HepG2 (cell line): ENCODE results near the gene DUS1L. TPM values are rescaled to one million over a fixed set of nuclear protein-coding genes. Genes with fewer than 3 reads are reported as not detected.
A peak's percentile ranks its signal among the peaks of the same experiment; 100 is the strongest.

ENCODE experiments used
- ATAC-seq: fragments of 200-7000 bp; cut with Tn5 transposase; 3 replicates; pipeline ENCODE4 v1.9.1; 2020; ENCODE audit warnings: mild to moderate bottlenecking, moderate library complexity
- BruUV-seq: library from RNA; stranded (reverse); fragments of 400-500 nt; replicated peaks from 2 replicates; lab custom pipeline; 2021; lab: Mats Ljungman, UMichigan
- CTCF ChIA-PET: fragments of 300-600 bp; formaldehyde crosslinking; extraction: SDS; loops from one replicate; lab custom pipeline; 2021; ENCODE audit warnings: low total read pairs, inconsistent platforms, low intra/inter-chr PET ratio; lab: Yijun Ruan, JAX
- POLR2A ChIA-PET: fragments of 350-600 bp; sonication (Branson Sonifier 250); formaldehyde crosslinking; loops from one replicate; lab custom pipeline; 2020; ENCODE audit warnings: antibody characterized with exemption, inconsistent platforms; lab: Yijun Ruan, JAX
- DNase-seq: peaks from one replicate; pipeline ENCODE4 v3.0.0-alpha.2; 2015; ENCODE audit warnings: low spot score
- FAIRE-seq: peaks from 3 replicates; lab custom pipeline; 2011; peaks lifted over from hg19 to GRCh38; lab: Jason Lieb, UNC
- H2AFZ ChIP-seq: one replicate; pipeline ENCODE4 v1.6.1; 2011; ENCODE audit warnings: low read length, inconsistent platforms
- H3K27ac ChIP-seq: fragments of 300-600 bp; 3 replicates; pipeline ENCODE4 v1.8.0; 2011; ENCODE audit warnings: mixed run types, mild to moderate bottlenecking, mixed read lengths, low read length, inconsistent platforms; ENCODE audit not compliant: insufficient read depth; ENCODE audit errors: extremely low read length
- H3K27me3 ChIP-seq, 2 experiments: fragments of 200-600 bp in 1 of 2; 2 replicates in 1 of 2; 3 replicates in 1 of 2; pipeline versions ENCODE4 v1.6.0 to v1.8.0; 2011; ENCODE audit warnings: low read length in 2 of 2, mild to moderate bottlenecking in 2 of 2, moderate library complexity in 2 of 2, inconsistent platforms in 1 of 2; ENCODE audit not compliant: insufficient read depth in 2 of 2, control insufficient read depth in 1 of 2
- H3K36me3 ChIP-seq, 2 experiments: fragments of 200-600 bp in 1 of 2; replicated peaks in 1 of 2; 2 replicates in 1 of 2; 3 replicates in 1 of 2; pipeline versions ENCODE4 v1.5.1 to v1.8.0; 2011; ENCODE audit warnings: low read length in 2 of 2, inconsistent platforms in 1 of 2; ENCODE audit not compliant: insufficient read depth in 2 of 2, control insufficient read depth in 1 of 2
- H3K4me1 ChIP-seq: 2 replicates; pipeline ENCODE4 v1.5.1; 2012; ENCODE audit warnings: low read length, inconsistent platforms; ENCODE audit not compliant: insufficient read depth
- H3K4me2 ChIP-seq: 2 replicates; pipeline ENCODE4 v1.6.0; 2011; ENCODE audit warnings: low read depth, low read length, inconsistent platforms
- H3K4me3 ChIP-seq, 3 experiments: fragments of 200-600 bp in 1 of 3; sonication (generic), shearing (Covaris generic) in 1 of 3; replicated peaks in 1 of 3; 2 replicates each; pipeline ENCODE4 v1.5.1; 2011 to 2016; ENCODE audit warnings: low read length in 3 of 3, inconsistent platforms in 2 of 3, low read depth in 2 of 3, mild to moderate bottlenecking in 2 of 3, control low read depth in 1 of 3, mixed read lengths in 1 of 3; ENCODE audit not compliant: insufficient read depth in 1 of 3
- H3K79me2 ChIP-seq: one replicate; pipeline ENCODE4 v1.6.1; 2011; ENCODE audit warnings: low read length, inconsistent platforms; ENCODE audit not compliant: insufficient read depth
- H3K9ac ChIP-seq: 2 replicates; pipeline ENCODE4 v1.6.0; 2011; ENCODE audit warnings: mild to moderate bottlenecking, low read depth, low read length, inconsistent platforms; ENCODE audit not compliant: insufficient read depth
- H3K9me3 ChIP-seq: 2 replicates; pipeline ENCODE4 v1.5.1; 2012; ENCODE audit warnings: mild to moderate bottlenecking, low read length
- H4K20me1 ChIP-seq: 2 replicates; pipeline ENCODE4 v1.6.0; 2011; ENCODE audit warnings: inconsistent platforms, mild to moderate bottlenecking, low read length, moderate library complexity; ENCODE audit not compliant: insufficient read depth
- AGO2 ChIP-seq: fragments of 200-400 bp; formaldehyde crosslinking; optimal IDR thresholded peaks from 2 replicates; pipeline ENCODE3; 2017; ENCODE audit warnings: mild to moderate bottlenecking, low read depth, low read length, moderate library complexity
- HNRNPL ChIP-seq: fragments of 200-400 bp; formaldehyde crosslinking; IDR thresholded peaks from 2 replicates; pipeline ENCODE4 v1.6.1; 2017; ENCODE audit warnings: mild to moderate bottlenecking, low read depth, low read length
- KDM5A ChIP-seq: fragments of 200-600 bp; sonication (generic); IDR thresholded peaks from 2 replicates; pipeline ENCODE4 v1.7.0; 2018; ENCODE audit warnings: antibody characterized with exemption, mild to moderate bottlenecking, low read length, borderline replicate concordance
- LCORL ChIP-seq, 2 experiments: fragments of 450-650 bp in 1 of 2; sonication (generic) in 1 of 2; formaldehyde crosslinking in 1 of 2; IDR thresholded peaks; 2 replicates each; pipeline versions ENCODE4 v1.5.0 to v1.6.1; 2017 to 2020; ENCODE audit warnings: antibody characterized with exemption in 1 of 2, missing genetic modification reagents in 1 of 2
- RBFOX2 ChIP-seq: fragments of 200-400 bp; formaldehyde crosslinking; IDR thresholded peaks from 2 replicates; pipeline ENCODE4 v1.6.1; 2017; ENCODE audit warnings: low read depth, mild to moderate bottlenecking, low read length
- ZNF530 ChIP-seq: sonication (generic); formaldehyde crosslinking; IDR thresholded peaks from 2 replicates; pipeline ENCODE4 v1.5.0; 2020; ENCODE audit warnings: low read depth, mild to moderate bottlenecking, missing genetic modification reagents
- ZNF605 ChIP-seq: sonication (generic); formaldehyde crosslinking; IDR thresholded peaks from 2 replicates; pipeline ENCODE4 v1.8.0; 2022; ENCODE audit warnings: mild to moderate bottlenecking, missing genetic modification reagents
- ZNF768 ChIP-seq: sonication (generic); formaldehyde crosslinking; IDR thresholded peaks from 2 replicates; pipeline ENCODE4 v1.4.0; 2020; ENCODE audit warnings: missing genetic modification reagents
- whole genome bisulfite sequencing: methylation state at CpG from one replicate; pipeline ENCODE4 v1.1.6; 2017; ENCODE audit warnings: low lambda C conversion rate; 5-methylcytosine and 5-hydroxymethylcytosine counted together
- in situ Hi-C: cut with HindIII; loops from 2 replicates; pipeline ENCODE4 v1.10.0; 2017; ENCODE audit warnings: low pct_unique_long_range_greater_than_20kb; ENCODE audit not compliant: extremely low pct_ligation_motif_present
- intact Hi-C: fragments of 100-400 bp; cut with micrococcal nuclease; formaldehyde crosslinking; loops from one replicate; pipeline ENCODE4 v1.10.0; 2022; ENCODE audit not compliant: unreplicated experiment
- polyA plus RNA-seq, 8 experiments: library from polyadenylated mRNA; depleted of rRNA in 3 of 8; stranded (reverse) in 7 of 8; unstranded in 1 of 8; fragments of >200 nt; fragmentation: Illumina TruSeq in 4 of 8; extraction: Trizol in 4 of 8; gene quantifications; 2 replicates each; pipeline versions ENCODE4 v1.2.1 to v1.2.3, GENCODE V29; 2011 to 2016; ENCODE audit warnings: low read depth in 4 of 8, missing spikeins in 1 of 8, mixed read lengths in 1 of 8; ENCODE audit not compliant: insufficient read depth in 1 of 8
- total RNA-seq, 5 experiments: library from RNA; depleted of rRNA; stranded (reverse); fragments of >200 nt; fragmentation: Illumina TruSeq; extraction: Trizol; gene quantifications; 2 replicates each; pipeline ENCODE4 v1.2.3, GENCODE V29; 2016; ENCODE audit warnings: low read depth in 1 of 5

The DUS1L gene
- total and polyA plus RNA-seq, 2 of the 13 experiments (the other 11 are each of a cell fraction or from before 2014, with no cell fraction given): 81.0 to 109 TPM

GRCh38 chr17:82047379-82047778 is 18.2 kb downstream of the DUS1L start:
- Histone ChIP-seq H3K79me2 (peaks cover 23% of the 10 kb centered on the region), H3K9me3 (no peaks in the 10 kb centered on the region), H3K27ac (no peak overlapping the region), H3K27me3 (no peaks in the 10 kb centered on the region; a peak in 2 of 5 replicates), H3K9ac (no peak overlapping the region), H4K20me1 (no peaks in the 10 kb centered on the region), H3K36me3 (peaks cover 8 to 29% of the 10 kb centered on the region in 2 experiments; a peak in 4 of 5 replicates), H2AFZ (no peak overlapping the region), H3K4me1 (peaks cover 39% of the 10 kb centered on the region), H3K4me3 (no peak overlapping the region), H3K4me2 (no peak overlapping the region)
- FAIRE-seq (no peak), DNase-seq (no peak), ATAC-seq (no peak)
- CTCF ChIA-PET: no interaction called here
- in situ Hi-C loops (no loop called here), intact Hi-C loops (no loop called here)
- 95% methylated on average over 24 of the region's 24 CpGs for WGBS
- no peak for TF ChIP-seq ZNF605 (CRISPR knock-in tag)
- peak; percentile 22; the same call in 1 of the 2 replicates for TF ChIP-seq ZNF768 (CRISPR knock-in tag)
- peak; percentile 18 for TF ChIP-seq AGO2
- peak; percentile 58 for TF ChIP-seq RBFOX2
- TF ChIP-seq HNRNPL: 0 out of 2 replicates have a peak, but pooled peaks have one; percentile 20
- no peak for TF ChIP-seq ZNF530 (CRISPR knock-in tag)
- no peak for TF ChIP-seq KDM5A
- POLR2A ChIA-PET: no interaction called here
- BruUV-seq: no TSS peak

GRCh38 chr17:82046903-82047302 is 18.7 kb downstream of the DUS1L start:
- intact Hi-C loops (no loop called here), in situ Hi-C loops (no loop called here)
- Histone ChIP-seq H3K36me3 (peaks cover 8 to 29% of the 10 kb centered on the region in 2 experiments; a peak in 4 of 5 replicates), H3K9me3 (no peaks in the 10 kb centered on the region), H3K27me3 (no peaks in the 10 kb centered on the region; a peak in 1 of 5 replicates), H3K4me3 (no peak overlapping the region), H4K20me1 (no peaks in the 10 kb centered on the region), H3K79me2 (peaks cover 18% of the 10 kb centered on the region), H3K4me2 (no peak overlapping the region), H2AFZ (no peak overlapping the region), H3K27ac (no peak overlapping the region), H3K4me1 (peaks cover 39% of the 10 kb centered on the region), H3K9ac (no peak overlapping the region)
- WGBS: 96% methylated on average over 21 of the region's 21 CpGs
- FAIRE-seq: no peak
- ChIA-PET POLR2A (no interaction called here), CTCF (no interaction called here)
- BruUV-seq: TSS peak; percentile 12
- TF ChIP-seq RBFOX2: peak; percentile 55; the same call in 1 of the 2 replicates
- no peak for TF ChIP-seq LCORL (IDR thresholded peaks at IDR 0.05)
- TF ChIP-seq LCORL (CRISPR knock-in tag; IDR thresholded peaks at IDR 0.05): no peak
- no peak for ATAC-seq
- no peak for DNase-seq
